NCI-H524 (cell line): Measurements from ENCODE around the gene OMD.
"Not testable (repeated sequence)": the region's sequence is repeated elsewhere in the genome, so short reads cannot be mapped to it uniquely, and the experiment has no call there.

Experiments
- DNase-seq, 2 experiments: peaks; one replicate each; lab custom pipeline; 2025; lab: John Stamatoyannopoulos, UW

Gene OMD

GRCh38 chr9:92414566-92414965 lies 9.7 kb downstream of the OMD start:
- no peak for DNase-seq

GRCh38 chr9:92411157-92411556 lies 13.1 kb downstream of the OMD start:
- DNase-seq, result not testable (repeated sequence)

GRCh38 chr9:92408747-92409478 lies 15.4 kb downstream of the OMD start:
- DNase-seq, result no peak

GRCh38 chr9:92407818-92408217 lies 16.5 kb downstream of the OMD start:
- DNase-seq, result no peak

- DNase-seq, result no peak
Measured at GRCh38 chr9:92406477-92406876, 17.8 kb downstream of the OMD start.

GRCh38 chr9:92405818-92406217 lies 18.5 kb downstream of the OMD start:
- DNase-seq, result no peak

GRCh38 chr9:92404042-92404836 lies 20.0 kb downstream of the OMD start, which contains the start of gene OGN:
Gene OGN (minus strand): TSS chr9:92404578. CDS start chr9:92403407, 1,171 bp downstream.
- DNase-seq, result peak; percentile 6 to 46

- no peak for DNase-seq
Measured at GRCh38 chr9:92402826-92403745, 21.2 kb downstream of the OMD start.

- DNase-seq, result no peak
Measured at GRCh38 chr9:92402360-92402759, 21.9 kb downstream of the OMD start.

GRCh38 chr9:92397853-92398252 lies 26.4 kb downstream of the OMD start:
- no peak for DNase-seq

- no peak for DNase-seq
Measured at GRCh38 chr9:92395617-92396016, 28.7 kb downstream of the OMD start.

- no peak for DNase-seq
Measured at GRCh38 chr9:92393686-92394085, 30.6 kb downstream of the OMD start.

- no peak for DNase-seq
Measured at GRCh38 chr9:92392690-92393089, 31.6 kb downstream of the OMD start.

- DNase-seq, result no peak
Measured at GRCh38 chr9:92385953-92386352, 38.3 kb downstream of the OMD start.

- DNase-seq, result no peak
Measured at GRCh38 chr9:92385477-92385876, 38.8 kb downstream of the OMD start.

GRCh38 chr9:92385001-92385400 lies 39.3 kb downstream of the OMD start:
- DNase-seq, result no peak

GRCh38 chr9:92384375-92384774 lies 39.9 kb downstream of the OMD start:
- DNase-seq, result no peak

- DNase-seq, result no peak
Measured at GRCh38 chr9:92381775-92382174, 42.5 kb downstream of the OMD start.

- no peak for DNase-seq
Measured at GRCh38 chr9:92380603-92381002, 43.7 kb downstream of the OMD start.

GRCh38 chr9:92378865-92379560 lies 45.3 kb downstream of the OMD start:
- DNase-seq, result no peak

- no peak for DNase-seq
Measured at GRCh38 chr9:92377876-92378275, 46.4 kb downstream of the OMD start.

GRCh38 chr9:92373167-92373566 lies 51.1 kb downstream of the OMD start:
- DNase-seq, result no peak
